RPMI8226 (cell line): ENCODE results near the gene NTMT1.

Source experiments
- DNase-seq: peaks from one replicate; pipeline ENCODE4 v3.0.0-alpha.2; 2015

NTMT1 gene

GRCh38 chr9:129682381-129682780 is 56.4 kb downstream of the NTMT1 start:
- no peak for DNase-seq

DNA sequence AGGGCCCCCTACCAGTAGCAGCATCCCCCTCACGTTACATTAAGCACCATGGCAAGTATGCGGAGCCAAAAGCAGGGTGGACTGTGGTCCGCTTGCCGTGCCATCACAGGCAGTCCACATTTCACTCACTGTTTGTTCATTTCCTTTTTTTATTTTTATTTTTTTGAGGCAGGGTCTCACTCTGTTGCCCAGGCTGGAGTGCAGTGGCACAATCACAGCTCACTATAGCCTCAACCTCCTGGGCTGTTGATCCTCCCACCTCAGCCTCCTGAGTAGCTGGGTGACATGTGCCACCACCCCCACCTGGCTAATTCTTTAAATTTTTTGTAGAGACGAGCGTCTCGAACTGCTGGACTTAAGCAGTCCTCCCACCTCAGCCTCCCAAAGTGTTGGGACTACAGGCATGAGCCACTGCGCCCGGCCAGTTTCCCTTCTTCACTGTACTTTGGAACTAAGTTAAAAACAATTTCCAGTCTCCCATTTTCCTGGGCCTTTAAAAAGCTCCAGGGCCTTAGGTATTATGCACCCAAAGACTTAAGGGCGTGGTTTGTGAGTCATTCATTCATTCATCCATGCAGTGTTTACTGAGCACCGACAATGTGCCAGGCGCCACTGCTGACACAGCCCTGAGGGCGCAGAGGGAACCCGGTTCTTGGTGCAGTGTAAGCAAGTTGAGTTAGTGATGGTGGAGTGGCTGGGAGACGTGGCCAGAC is 59.4 kb downstream of the NTMT1 start:
- DNase-seq, result no peak
